Body of pancreas (tissue), 4 donors: ENCODE data around the gene SLC19A1. TPM values are rescaled to one million over a fixed set of nuclear protein-coding genes. Genes with fewer than 3 reads are reported as not detected.

Source experiments
- ATAC-seq: fragments of 150-250 bp; one replicate; pipeline ENCODE4 v1.9.1; 2016
- DNase-seq, 4 donors: peaks; one replicate each; pipeline ENCODE4 v3.0.0-alpha.2; 2019
- H3K27ac ChIP-seq, 4 donors: fragments of 200-600 bp; sonication (generic); 1 replicate in 3 of 4; 2 replicates in 1 of 4; pipeline versions ENCODE4 v1.5.1 to v1.6.1; 2016 to 2019; ENCODE audit warnings: mild to moderate bottlenecking in 1 of 4, mixed read lengths in 1 of 4, moderate library complexity in 1 of 4
- H3K27me3 ChIP-seq, 2 donors: fragments of 200-600 bp; sonication (generic); one replicate each; pipeline ENCODE4 v1.6.0; 2016; ENCODE audit warnings: mild to moderate bottlenecking in 1 of 2
- H3K36me3 ChIP-seq, 2 donors: fragments of 200-600 bp; sonication (generic); replicated peaks in 1 of 2; 2 replicates each; pipeline ENCODE4 v1.5.1; 2016; ENCODE audit warnings: low read depth in 2 of 2; ENCODE audit not compliant: insufficient read depth in 1 of 2
- H3K4me1 ChIP-seq: fragments of 200-600 bp; sonication (generic); one replicate; pipeline ENCODE4 v1.6.0; 2016
- H3K4me3 ChIP-seq, 2 donors: fragments of 200-600 bp; sonication (generic); 1 replicate in 1 of 2; 2 replicates in 1 of 2; pipeline ENCODE4 v1.5.1; 2016 to 2019
- H3K9me3 ChIP-seq, 3 donors: fragments of 200-600 bp; sonication (generic); 1 replicate in 2 of 3; 2 replicates in 1 of 3; pipeline ENCODE4 v1.5.1; 2016
- POLR2A ChIP-seq, 3 donors: fragments of 450-650 bp; IDR thresholded peaks; one replicate each; pipeline ENCODE4 v1.6.1; 2016; ENCODE audit warnings: antibody characterized with exemption in 3 of 3, mild to moderate bottlenecking in 2 of 3
- WGBS, 2 donors: methylation state at CpG; one replicate each; pipeline ENCODE4 v1.1.5; 2017; 5-methylcytosine and 5-hydroxymethylcytosine counted together
- intact Hi-C: fragments of 100-400 bp; cut with DNase I; formaldehyde crosslinking; loops from one replicate; pipeline ENCODE4 v1.15.1; 2023
- total RNA-seq, 2 donors: library from RNA; depleted of rRNA; stranded (reverse); fragments of >200 nt; gene quantifications; one replicate each; pipeline ENCODE4 v1.1.0, GENCODE V29; 2016
- TF ChIP-seq, protein P1 (sequence below), 7 experiments: fragments of 450-650 bp in 4 of 7; fragments of 200-600 bp in 3 of 7; sonication (generic) in 3 of 7; IDR thresholded peaks; one replicate each; pipeline ENCODE4 v1.5.1; 2016 to 2019; ENCODE audit warnings: antibody characterized with exemption in 7 of 7

SLC19A1 gene
- total RNA-seq, 2 donors from 2014 or later, result 2.6 to 7.0 TPM

DNA sequence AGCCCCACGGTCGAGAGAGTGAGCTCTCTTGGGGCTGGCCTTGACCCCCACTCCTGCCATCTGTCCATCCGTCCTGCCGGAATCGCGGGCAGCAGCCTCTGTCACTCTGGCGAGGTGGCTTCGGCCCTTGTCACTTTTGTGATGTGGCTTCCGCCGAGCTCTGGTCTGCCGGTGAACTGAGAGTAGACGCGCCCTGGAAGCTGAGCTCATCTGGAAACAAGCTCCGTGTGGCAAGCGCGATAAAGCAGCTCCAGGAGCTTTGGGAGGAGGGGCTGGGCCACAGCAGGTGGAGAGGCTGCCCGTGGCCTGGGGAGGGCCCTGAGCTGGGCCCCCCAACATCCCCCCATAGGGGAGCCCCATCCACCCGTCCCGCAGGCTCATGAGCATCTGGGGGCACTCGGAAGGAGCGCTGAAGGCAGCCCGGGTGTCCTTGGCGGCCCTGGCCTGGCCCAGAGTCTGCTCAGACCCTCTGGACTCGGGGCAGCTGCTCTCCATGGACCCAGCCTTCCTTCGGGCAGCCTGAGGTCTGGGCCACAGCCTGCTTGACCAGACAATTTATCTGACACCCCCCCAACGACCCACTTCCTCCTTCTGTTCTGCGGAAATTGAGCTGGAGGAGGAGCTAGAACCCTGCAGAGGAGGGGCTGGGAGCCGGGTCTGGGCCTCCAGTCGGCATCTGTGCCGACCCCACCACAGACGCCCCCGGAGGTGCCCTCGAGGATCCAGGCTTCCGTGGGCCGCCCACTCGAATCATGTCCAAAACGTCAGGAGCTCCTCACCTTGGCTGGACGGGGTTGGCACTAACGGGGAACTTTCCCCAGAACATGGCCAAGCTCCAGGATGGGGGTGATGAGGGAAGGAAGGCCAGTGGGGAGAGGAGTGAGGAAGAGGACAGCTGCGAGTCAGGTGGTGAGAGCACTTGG is 59.1 kb downstream of the SLC19A1 start:
- Histone ChIP-seq H3K27me3 (no peaks in the 10 kb centered on the region), H3K9me3 (no peaks in the 10 kb centered on the region), H3K36me3 (peaks cover 0 to 2% of the 10 kb centered on the region in 2 donors), H3K4me1 (peaks cover 6% of the 10 kb centered on the region), H3K4me3 (no peak overlapping the region), H3K27ac (peak overlapping the region in 1 of 4 donors; percentile 16)
- peak in 1 of 3 donors; percentile 35 for TF ChIP-seq POLR2A (IDR thresholded peaks at IDR 0.05)
- TF ChIP-seq, protein P1, sequence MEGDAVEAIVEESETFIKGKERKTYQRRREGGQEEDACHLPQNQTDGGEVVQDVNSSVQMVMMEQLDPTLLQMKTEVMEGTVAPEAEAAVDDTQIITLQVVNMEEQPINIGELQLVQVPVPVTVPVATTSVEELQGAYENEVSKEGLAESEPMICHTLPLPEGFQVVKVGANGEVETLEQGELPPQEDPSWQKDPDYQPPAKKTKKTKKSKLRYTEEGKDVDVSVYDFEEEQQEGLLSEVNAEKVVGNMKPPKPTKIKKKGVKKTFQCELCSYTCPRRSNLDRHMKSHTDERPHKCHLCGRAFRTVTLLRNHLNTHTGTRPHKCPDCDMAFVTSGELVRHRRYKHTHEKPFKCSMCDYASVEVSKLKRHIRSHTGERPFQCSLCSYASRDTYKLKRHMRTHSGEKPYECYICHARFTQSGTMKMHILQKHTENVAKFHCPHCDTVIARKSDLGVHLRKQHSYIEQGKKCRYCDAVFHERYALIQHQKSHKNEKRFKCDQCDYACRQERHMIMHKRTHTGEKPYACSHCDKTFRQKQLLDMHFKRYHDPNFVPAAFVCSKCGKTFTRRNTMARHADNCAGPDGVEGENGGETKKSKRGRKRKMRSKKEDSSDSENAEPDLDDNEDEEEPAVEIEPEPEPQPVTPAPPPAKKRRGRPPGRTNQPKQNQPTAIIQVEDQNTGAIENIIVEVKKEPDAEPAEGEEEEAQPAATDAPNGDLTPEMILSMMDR (IDR thresholded peaks at IDR 0.05), result no peak
- DNase-seq (peak in 1 of 4 donors; percentile 47), ATAC-seq (no peak)
- intact Hi-C loops, result no loop called here
- 64 to 72% methylated on average over 36 to 37 of the region's 40 CpGs for WGBS, 2 donors

DNA sequence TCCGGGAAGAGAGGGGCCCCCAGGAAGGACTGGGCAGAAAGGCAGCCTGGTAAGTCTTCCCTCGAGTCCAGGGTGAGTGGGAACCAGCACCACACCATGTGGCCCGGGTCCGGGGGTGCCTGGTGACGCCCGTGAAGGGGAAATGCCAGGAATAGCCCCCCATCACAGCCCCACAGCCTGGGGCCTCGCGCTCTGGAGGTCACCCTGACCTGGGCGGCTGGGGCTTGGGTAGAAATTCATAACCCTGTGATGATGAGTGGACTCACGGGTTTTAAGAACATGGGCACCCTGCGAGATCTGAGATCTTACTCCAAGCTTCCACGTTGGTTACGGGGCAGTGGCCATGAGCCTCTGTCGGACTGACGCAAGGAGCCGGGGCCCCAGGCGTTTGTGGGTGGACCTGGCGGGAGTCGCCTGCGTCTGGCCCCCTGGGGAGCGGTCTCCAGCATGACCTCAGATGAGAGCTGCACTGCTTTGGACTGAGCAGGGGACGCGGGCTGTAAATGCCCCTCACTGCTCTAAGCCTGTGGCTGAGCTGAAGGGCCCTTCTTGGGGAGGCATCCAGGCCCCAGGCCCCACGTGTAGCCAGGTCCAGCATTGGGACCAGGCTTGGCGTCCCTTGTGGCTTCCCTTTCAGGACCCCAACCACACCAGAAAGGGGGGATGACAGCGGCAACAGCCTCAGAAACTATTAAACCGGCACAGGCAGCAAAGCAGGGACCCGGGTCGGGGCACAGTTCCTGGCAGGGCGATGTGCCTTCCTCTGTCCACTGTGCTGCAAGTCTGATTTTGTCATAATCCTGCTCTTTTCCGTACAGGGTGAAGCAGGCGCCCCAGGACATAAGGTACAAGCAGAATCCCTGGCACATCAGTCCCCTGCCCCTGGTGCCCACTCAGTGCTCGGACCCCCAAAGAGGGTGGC is 60.0 kb downstream of the SLC19A1 start:
- Histone ChIP-seq H3K27me3 (no peaks in the 10 kb centered on the region), H3K4me1 (peaks cover 12% of the 10 kb centered on the region), H3K9me3 (no peaks in the 10 kb centered on the region), H3K27ac (no peak overlapping the region), H3K36me3 (peaks cover 0 to 2% of the 10 kb centered on the region in 2 donors), H3K4me3 (no peak overlapping the region)
- intact Hi-C loops, result no loop called here
- ATAC-seq (no peak), DNase-seq (no peak)
- TF ChIP-seq, protein P1 (IDR thresholded peaks at IDR 0.05), result no peak
- no peak for TF ChIP-seq POLR2A (IDR thresholded peaks at IDR 0.05)
- 75 to 81% methylated on average over 18 to 32 of the region's 33 CpGs for WGBS, 2 donors

GRCh38 chr21:45481566-45481965 is 60.7 kb downstream of the SLC19A1 start:
- intact Hi-C loops, result no loop called here
- Histone ChIP-seq H3K4me1 (peaks cover 12% of the 10 kb centered on the region), H3K27ac (no peak overlapping the region), H3K27me3 (no peaks in the 10 kb centered on the region), H3K36me3 (peaks cover 0 to 2% of the 10 kb centered on the region in 2 donors), H3K9me3 (no peaks in the 10 kb centered on the region), H3K4me3 (no peak overlapping the region)
- TF ChIP-seq, protein P1 (IDR thresholded peaks at IDR 0.05), result no peak
- no peak for TF ChIP-seq POLR2A (IDR thresholded peaks at IDR 0.05)
- 72 to 75% methylated on average over 5 to 16 of the region's 16 CpGs for WGBS, 2 donors
- ATAC-seq, result no peak
- DNase-seq, result no peak

GRCh38 chr21:45480701-45481500 is 61.3 kb downstream of the SLC19A1 start:
- H3K27ac ChIP-seq, result no peak overlapping the region
- H3K4me3 ChIP-seq, result no peak overlapping the region
- H3K4me1 ChIP-seq, result peaks cover 12% of the 10 kb centered on the region
- H3K27me3 ChIP-seq, result no peaks in the 10 kb centered on the region
- peaks cover 0 to 2% of the 10 kb centered on the region in 2 donors for H3K36me3 ChIP-seq
- DNase-seq (no peak), ATAC-seq (no peak)
- intact Hi-C loops, result no loop called here
- no peaks in the 10 kb centered on the region for H3K9me3 ChIP-seq
- WGBS, 2 donors, result 83 to 92% methylated on average over 17 to 33 of the region's 35 CpGs
- TF ChIP-seq, protein P1 (IDR thresholded peaks at IDR 0.05), result no peak
- no peak for TF ChIP-seq POLR2A (IDR thresholded peaks at IDR 0.05)
